T47D (cell line): ENCODE data around the gene SSTR4.

ENCODE experiments used
- DNase-seq, 2 experiments: peaks; one replicate each; pipeline versions ENCODE4 v3.0.0 to v3.0.0-alpha.2; 2011 to 2012; ENCODE audit warnings: low read depth in 1 of 2, low spot score in 1 of 2
- JUND ChIP-seq: IDR thresholded peaks from 2 replicates; pipeline ENCODE4 v1.6.1; 2012; ENCODE audit warnings: low read depth
- in situ Hi-C: cut with HindIII; loops from 2 replicates; pipeline ENCODE4 v1.10.0; 2016; ENCODE audit warnings: low sequenced_read_pairs, low pct_unique_long_range_greater_than_20kb

Gene SSTR4

GRCh38 chr20:23037017-23037481 lies 1.9 kb downstream of the SSTR4 start:
- in situ Hi-C loops = no loop called here

GRCh38 chr20:23039136-23039875 lies 4.2 kb downstream of the SSTR4 start:
- in situ Hi-C loops = no loop called here
- DNase-seq = no peak

More at GRCh38 chr20:23037017-23037481, 1.9 kb downstream of the SSTR4 start:
- no peak for TF ChIP-seq JUND
- DNase-seq = no peak

DNA sequence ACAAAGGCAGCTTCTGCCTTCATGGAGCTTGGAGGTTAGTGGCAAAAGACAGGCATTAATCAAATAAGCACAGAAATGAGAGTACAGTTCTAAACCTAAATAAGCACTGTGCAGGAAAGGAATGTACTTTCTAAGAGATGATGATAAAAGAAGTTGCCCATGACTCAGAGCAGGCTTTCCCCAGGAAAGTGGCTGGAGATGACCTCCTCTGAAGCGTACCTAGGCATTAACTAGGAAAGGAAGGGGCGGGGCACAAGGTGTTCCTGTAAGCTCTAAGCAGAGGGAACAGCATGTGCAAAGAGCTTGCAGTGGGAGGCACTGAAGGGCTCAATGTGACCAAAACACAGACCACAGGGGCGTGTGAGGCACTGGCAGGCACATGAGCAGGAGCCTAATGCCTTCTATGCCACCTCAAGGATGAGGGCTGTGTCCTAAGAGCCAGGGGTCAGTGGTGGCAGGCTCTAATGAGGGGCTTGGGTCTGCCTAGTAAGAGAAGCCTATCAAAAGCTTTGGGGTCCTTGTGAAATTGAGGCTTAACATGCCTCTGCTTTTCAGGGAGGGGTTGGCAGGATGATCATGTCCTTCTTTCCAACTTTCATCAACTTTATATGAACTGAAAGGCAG lies 4.9 kb downstream of the SSTR4 start:
- no peak for DNase-seq
- no peak for TF ChIP-seq JUND
- in situ Hi-C loops = no loop called here

More at GRCh38 chr20:23039136-23039875, 4.2 kb downstream of the SSTR4 start:
- TF ChIP-seq JUND = no peak

DNA sequence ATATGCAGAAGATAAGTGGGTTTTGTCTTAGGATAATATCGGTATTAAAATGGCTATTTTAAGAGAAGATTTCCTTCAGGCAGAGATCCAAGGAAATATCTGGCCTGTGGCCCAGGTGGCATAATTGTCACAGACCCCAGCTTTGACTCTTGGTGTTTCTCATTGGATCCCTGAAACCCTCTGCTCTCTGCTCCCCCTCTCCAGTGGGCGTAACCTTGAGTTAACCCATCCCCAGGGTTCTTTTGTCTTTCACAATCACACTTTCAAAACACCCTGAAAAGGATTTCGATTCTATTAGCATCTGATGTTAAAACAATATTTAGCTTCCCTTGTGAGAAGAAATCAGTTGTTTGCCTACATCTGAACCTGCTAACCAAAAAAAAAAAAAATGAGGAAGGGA lies 7.2 kb downstream of the SSTR4 start:
- DNase-seq = no peak
- TF ChIP-seq JUND = no peak
- in situ Hi-C loops = no loop called here

DNA sequence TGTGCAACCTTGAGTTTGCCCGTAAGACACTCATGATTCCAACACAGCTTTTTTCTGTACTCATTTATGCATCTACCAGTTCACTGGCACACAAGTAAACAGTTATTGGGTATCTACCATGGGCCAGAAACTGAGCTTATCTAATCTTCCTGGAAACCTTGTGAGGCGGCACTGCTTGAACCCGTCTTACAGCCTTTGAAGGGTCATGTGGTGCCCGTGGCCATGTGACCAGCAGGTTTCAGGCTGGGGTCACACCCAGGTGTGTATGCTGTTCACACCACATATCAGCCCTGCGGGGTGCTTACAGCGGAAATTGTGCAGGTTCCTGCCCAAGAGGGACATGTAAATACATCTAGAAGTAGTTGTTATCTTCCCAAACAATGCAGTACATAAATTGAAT lies 8.3 kb downstream of the SSTR4 start:
- in situ Hi-C loops = no loop called here
- TF ChIP-seq JUND = no peak
- DNase-seq = no peak

- TF ChIP-seq JUND = no peak
Measured at GRCh38 chr20:23046431-23046830, 11.3 kb downstream of the SSTR4 start.

GRCh38 chr20:23047001-23047737 lies 12.1 kb downstream of the SSTR4 start:
- no peak for TF ChIP-seq JUND
- DNase-seq = no peak
- in situ Hi-C loops = no loop called here

More at GRCh38 chr20:23046431-23046830, 11.3 kb downstream of the SSTR4 start:
- in situ Hi-C loops = no loop called here
- peak in 1 of 2 experiments; percentile 23 for DNase-seq

GRCh38 chr20:23047738-23048214 lies 12.7 kb downstream of the SSTR4 start:
- DNase-seq = no peak
- in situ Hi-C loops = no loop called here
- TF ChIP-seq JUND = no peak

DNA sequence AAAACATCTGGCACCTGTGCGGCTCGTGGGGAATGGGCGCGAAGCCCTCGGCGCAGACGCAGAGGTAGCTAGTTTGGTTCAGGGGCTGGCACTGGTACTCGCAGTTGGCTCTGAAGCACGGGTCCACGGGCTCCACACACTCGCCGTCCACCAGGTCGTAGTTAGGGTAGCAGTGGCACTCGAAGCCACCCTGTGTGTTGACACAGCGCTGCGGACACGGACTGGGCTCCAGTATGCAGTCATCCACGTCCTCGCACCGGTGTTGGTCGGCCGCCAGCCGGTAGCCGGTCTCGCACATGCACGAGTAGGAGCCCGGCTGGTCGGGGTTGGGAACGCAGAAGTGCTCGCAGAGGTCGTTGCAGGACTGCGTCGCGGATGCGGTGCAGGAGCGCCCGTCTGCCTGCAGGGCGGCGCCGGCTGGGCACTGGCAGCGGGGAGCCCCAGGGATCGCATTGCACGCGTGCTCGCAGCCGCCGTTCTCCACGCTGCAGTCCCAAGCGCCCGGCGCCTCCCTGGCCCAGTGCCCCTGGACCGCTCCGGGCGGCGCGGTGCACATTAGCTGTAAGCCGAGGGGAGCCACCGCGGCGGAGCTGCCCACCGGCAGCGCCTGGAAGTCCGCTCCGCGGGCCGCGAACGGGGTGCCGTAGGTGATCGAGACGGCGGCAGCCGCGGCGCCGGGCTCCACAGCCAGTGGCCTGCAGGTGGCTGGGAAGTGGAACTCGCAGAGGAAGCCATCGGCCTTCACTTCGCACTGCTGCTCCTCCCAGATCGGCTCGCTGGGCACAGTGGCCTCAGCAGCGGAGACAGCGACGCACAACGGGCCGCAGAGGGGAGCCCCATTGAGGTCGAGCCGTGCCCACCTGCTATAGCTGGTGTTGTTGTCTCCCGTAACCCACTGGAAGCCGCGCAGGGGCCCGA lies 13.4 kb downstream of the SSTR4 start:
- no peak for TF ChIP-seq JUND
- in situ Hi-C loops = no loop called here
- DNase-seq = peak in 1 of 2 experiments; percentile 27

GRCh38 chr20:23049201-23050075 lies 14.3 kb downstream of the SSTR4 start, which contains the start of gene THBD:
Gene THBD, minus strand, starts transcription at chr20:23049672. Its CDS starts 168 bp downstream, at chr20:23049504.
- in situ Hi-C loops = no loop called here
- peak in 1 of 2 experiments; percentile 43 for DNase-seq
- TF ChIP-seq JUND = no peak

DNA sequence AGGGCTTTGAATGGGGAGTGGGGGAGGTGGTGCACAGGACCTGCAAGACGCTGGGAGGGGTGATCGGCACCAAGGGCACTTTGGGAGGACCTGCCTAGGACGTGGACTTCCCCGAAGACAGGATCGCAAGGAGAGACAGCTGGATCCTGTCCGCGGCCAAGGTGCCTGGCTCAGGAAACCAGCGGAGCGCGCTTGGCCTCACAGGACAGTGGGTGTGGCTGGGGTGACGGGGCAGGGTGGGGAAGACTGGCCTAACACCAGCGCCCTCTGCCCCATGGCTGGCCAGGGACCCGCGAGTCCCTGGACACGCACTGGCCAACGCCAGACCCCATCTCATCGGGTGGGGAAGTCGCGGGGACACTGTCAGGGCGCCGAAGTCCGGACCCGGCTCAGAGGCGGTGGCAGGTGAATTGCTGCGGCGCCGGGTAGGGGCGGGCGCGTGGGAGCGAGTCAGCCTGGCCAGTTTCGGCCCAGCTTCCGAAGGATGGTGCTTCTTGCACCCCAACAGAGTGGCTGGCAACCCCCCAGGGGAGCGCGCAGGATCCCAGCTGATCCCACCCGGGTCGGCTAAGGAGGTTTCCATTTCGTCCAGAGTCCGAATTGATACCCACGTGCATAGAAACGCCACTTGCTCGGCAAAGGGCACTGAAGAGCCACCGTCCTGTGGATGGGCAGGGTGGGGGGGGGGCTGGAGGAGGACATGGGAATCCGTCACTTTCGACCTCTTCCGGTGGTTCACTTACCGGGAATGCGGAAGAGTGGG lies 15.1 kb downstream of the SSTR4 start:
- in situ Hi-C loops = no loop called here
- DNase-seq = peak in 1 of 2 experiments; percentile 27
- TF ChIP-seq JUND = no peak
